GM21526 (cell line): ENCODE data around the gene TSPAN5.

Experiments used
- ATAC-seq: cut with Tn5 transposase; IDR thresholded peaks from one replicate; pipeline ENCODE4 v1.9.1; 2021; ENCODE audit warnings: moderate library complexity; ENCODE audit not compliant: unreplicated experiment, low FRiP score

The TSPAN5 gene

DNA sequence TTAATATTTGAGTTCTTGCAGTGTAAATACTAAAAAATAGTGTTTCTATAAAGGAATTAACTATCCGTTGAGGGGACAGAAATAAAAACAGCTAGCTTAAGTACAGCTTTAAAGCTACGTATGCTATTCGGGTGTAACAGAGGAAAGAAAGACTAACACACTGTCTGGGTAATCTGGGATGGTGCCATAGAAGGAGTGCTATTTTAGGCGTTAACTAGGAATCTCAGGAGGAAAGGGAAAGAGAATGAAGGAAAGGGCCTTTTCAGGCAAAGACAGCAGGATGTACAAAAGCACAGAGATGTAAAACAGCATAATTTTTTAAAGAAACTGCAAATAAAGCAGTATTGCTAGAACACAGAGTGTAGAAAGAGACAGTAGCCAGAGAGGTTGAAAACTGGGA lies 235.4 kb downstream of the TSPAN5 start:
- ATAC-seq = no peak

DNA sequence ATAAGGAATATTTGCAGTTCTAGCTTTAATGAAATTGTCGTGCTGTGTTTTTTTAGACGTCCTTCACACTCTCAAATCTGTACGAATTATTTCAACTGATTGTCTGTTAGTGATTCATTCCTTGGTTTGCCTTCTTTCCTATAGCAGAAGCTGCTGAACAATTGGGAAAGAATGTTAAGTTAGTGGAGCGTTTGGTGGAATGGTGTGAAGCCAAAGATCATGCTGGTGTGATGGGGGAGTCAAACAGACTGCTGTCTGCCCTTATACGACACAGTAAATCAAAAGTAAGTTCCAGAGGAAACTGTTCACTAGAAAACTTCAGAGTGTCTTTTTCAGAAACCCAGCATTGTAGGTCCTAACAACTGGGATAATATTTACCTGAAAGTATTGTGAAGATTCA lies 237.3 kb downstream of the TSPAN5 start:
- no peak for ATAC-seq
